CD14-positive monocyte (primary cell): ENCODE measurements around the gene ZNF728. TPM values are rescaled to one million over a fixed set of nuclear protein-coding genes. Genes with fewer than 3 reads are reported as not detected.
A peak's percentile ranks its signal among the peaks of the same experiment; 100 is the strongest.
"Not testable (repeated sequence)": the region's sequence is repeated elsewhere in the genome, so short reads cannot be mapped to it uniquely, and the experiment has no call there.

Experiments used
- DNase-seq, 3 donors: peaks; one replicate each; pipeline ENCODE4 v3.0.0-alpha.2; 2011 to 2022
- H2AFZ ChIP-seq: 2 replicates; pipeline ENCODE4 v1.6.0; 2012; ENCODE audit warnings: mild to moderate bottlenecking, low read depth, low read length, inconsistent platforms; ENCODE audit not compliant: insufficient read depth, poor library complexity, severe bottlenecking
- H3K27ac ChIP-seq, 2 donors: 1 replicate in 1 of 2; 2 replicates in 1 of 2; pipeline ENCODE4 v1.5.1; 2012 to 2013; ENCODE audit warnings: low read length in 2 of 2, control low read depth in 1 of 2, inconsistent platforms in 1 of 2, low read depth in 1 of 2, mild to moderate bottlenecking in 1 of 2
- H3K27me3 ChIP-seq, 2 donors: one replicate each; pipeline versions ENCODE4 v1.6.0 to v1.6.1; 2011 to 2013; ENCODE audit warnings: low read length in 2 of 2; ENCODE audit not compliant: control insufficient read depth in 2 of 2, insufficient read depth in 2 of 2
- H3K36me3 ChIP-seq, 2 donors: replicated peaks in 1 of 2; 1 replicate in 1 of 2; 2 replicates in 1 of 2; pipeline versions ENCODE4 v1.5.1 to v1.6.1; 2012 to 2013; ENCODE audit warnings: low read length in 2 of 2, control low read depth in 1 of 2, inconsistent platforms in 1 of 2, mild to moderate bottlenecking in 1 of 2; ENCODE audit not compliant: insufficient read depth in 2 of 2, control insufficient read depth in 1 of 2
- H3K4me1 ChIP-seq, 2 donors: 1 replicate in 1 of 2; 2 replicates in 1 of 2; pipeline versions ENCODE4 v1.5.1 to v1.6.1; 2012 to 2013; ENCODE audit warnings: low read length in 2 of 2, control low read depth in 1 of 2, inconsistent platforms in 1 of 2, mild to moderate bottlenecking in 1 of 2, moderate library complexity in 1 of 2; ENCODE audit not compliant: insufficient read depth in 2 of 2, control insufficient read depth in 1 of 2
- H3K4me2 ChIP-seq: replicated peaks from 2 replicates; pipeline ENCODE3; 2012; ENCODE audit warnings: low read length, moderate library complexity, mild to moderate bottlenecking; ENCODE audit not compliant: poor library complexity, severe bottlenecking; ENCODE audit errors: extremely low read depth
- H3K4me3 ChIP-seq, 3 experiments: fragments of 200-600 bp in 1 of 3; sonication (generic) in 1 of 3; replicated peaks in 1 of 3; 1 replicate in 2 of 3; 2 replicates in 1 of 3; pipeline ENCODE4 v1.5.1; 2011 to 2013; ENCODE audit warnings: low read length in 3 of 3, mild to moderate bottlenecking in 3 of 3, control low read depth in 2 of 3, low read depth in 2 of 3, inconsistent platforms in 1 of 3, moderate library complexity in 1 of 3
- H3K79me2 ChIP-seq: 2 replicates; pipeline ENCODE4 v1.6.0; 2012; ENCODE audit warnings: mild to moderate bottlenecking, control low read depth, inconsistent platforms, low read length, moderate library complexity; ENCODE audit not compliant: insufficient read depth
- H3K9ac ChIP-seq: 2 replicates; pipeline ENCODE4 v1.6.0; 2017; ENCODE audit warnings: low read length, mild to moderate bottlenecking; ENCODE audit not compliant: insufficient read depth, poor library complexity, severe bottlenecking
- H3K9me3 ChIP-seq, 2 donors: replicated peaks in 1 of 2; 1 replicate in 1 of 2; 2 replicates in 1 of 2; pipeline versions ENCODE4 v1.5.1 to v1.6.1; 2012 to 2013; ENCODE audit warnings: low read length in 2 of 2, control low read depth in 1 of 2; ENCODE audit not compliant: control insufficient read depth in 1 of 2, insufficient read depth in 1 of 2
- H4K20me1 ChIP-seq: 2 replicates; pipeline ENCODE4 v1.6.0; 2012; ENCODE audit warnings: mild to moderate bottlenecking, low read length, control low read depth, moderate library complexity; ENCODE audit not compliant: insufficient read depth
- H3K27ac Mint-ChIP-seq, 7 donors: one replicate each; pipeline ENCODE4 v1.8.0; 2020; ENCODE audit warnings: mild to moderate bottlenecking in 7 of 7, mixed read lengths in 7 of 7, moderate library complexity in 6 of 7, inconsistent platforms in 2 of 7
- H3K27me3 Mint-ChIP-seq, 3 donors: one replicate each; pipeline ENCODE4 v1.8.0; 2021 to 2022; ENCODE audit warnings: low read depth in 3 of 3, mild to moderate bottlenecking in 3 of 3, mixed read lengths in 3 of 3, moderate library complexity in 3 of 3, inconsistent platforms in 1 of 3
- H3K36me3 Mint-ChIP-seq, 2 donors: one replicate each; pipeline ENCODE4 v1.8.0; 2020; ENCODE audit warnings: mixed read lengths in 2 of 2, inconsistent platforms in 1 of 2, mild to moderate bottlenecking in 1 of 2
- H3K4me1 Mint-ChIP-seq: one replicate; pipeline ENCODE4 v1.8.0; 2020; ENCODE audit warnings: mild to moderate bottlenecking, mixed read lengths
- H3K4me3 Mint-ChIP-seq, 2 donors: one replicate each; pipeline ENCODE4 v1.8.0; 2020; ENCODE audit warnings: mild to moderate bottlenecking in 2 of 2, mixed read lengths in 2 of 2, moderate library complexity in 1 of 2
- H3K9me3 Mint-ChIP-seq, 7 donors: one replicate each; pipeline ENCODE4 v1.8.0; 2020 to 2022; ENCODE audit warnings: mixed read lengths in 7 of 7, mild to moderate bottlenecking in 6 of 7, moderate library complexity in 6 of 7, inconsistent platforms in 2 of 7
- CTCF ChIP-seq: fragments of 200-600 bp; IDR thresholded peaks from one replicate; pipeline ENCODE4 v1.8.0; 2022; ENCODE audit warnings: antibody characterized with exemption, mild to moderate bottlenecking
- WGBS: methylation state at CpG from one replicate; pipeline ENCODE4 v1.1.5; 2013; ENCODE audit warnings: missing lambda C conversion rate; ENCODE audit not compliant: insufficient coverage; 5-methylcytosine and 5-hydroxymethylcytosine counted together
- intact Hi-C, 2 donors: fragments of 100-400 bp; cut with micrococcal nuclease; formaldehyde crosslinking; loops; one replicate each; pipeline versions ENCODE4 v1.15.0 to v1.15.1; 2023
- polyA plus RNA-seq, 3 donors: library from polyadenylated mRNA; depleted of rRNA in 1 of 3; unstranded in 2 of 3; stranded (reverse) in 1 of 3; fragments of 300-500 nt in 2 of 3; fragments of >200 nt in 1 of 3; fragmentation: Illumina TruSeq in 2 of 3; gene quantifications; 1 replicate in 2 of 3; 2 replicates in 1 of 3; pipeline ENCODE4 v1.2.3, GENCODE V29; 2012 to 2021

Gene ZNF728
- polyA plus RNA-seq, 3 donors = not detected

GRCh38 chr19:22945560-22945959, 57.4 kb downstream of the ZNF728 start:
- H3K4me1 Mint-ChIP-seq = no peaks in the 10 kb centered on the region
- H3K79me2 ChIP-seq = no peaks in the 10 kb centered on the region
- no peak overlapping the region for H3K9ac ChIP-seq
- 36% methylated on average over 2 of the region's 5 CpGs for WGBS
- H3K27me3 Mint-ChIP-seq = no peaks in the 10 kb centered on the region
- no peak for DNase-seq
- no peaks in the 10 kb centered on the region for H4K20me1 ChIP-seq
- H3K4me1 ChIP-seq = no peaks in the 10 kb centered on the region
- H3K4me2 ChIP-seq = no peak overlapping the region
- H3K36me3 Mint-ChIP-seq = no peaks in the 10 kb centered on the region
- H3K4me3 ChIP-seq = peak overlapping the region in 1 of 3 experiments; percentile 5
- H3K27ac ChIP-seq = no peak overlapping the region
- TF ChIP-seq CTCF = no peak
- no peak overlapping the region for H3K27ac Mint-ChIP-seq
- H3K9me3 Mint-ChIP-seq = peaks cover 18 to 51% (median 44%) of the 10 kb centered on the region in 7 donors
- H3K36me3 ChIP-seq = no peaks in the 10 kb centered on the region
- H3K9me3 ChIP-seq = peaks cover 40 to 68% of the 10 kb centered on the region in 2 donors
- no peak overlapping the region for H3K4me3 Mint-ChIP-seq
- no peaks in the 10 kb centered on the region for H3K27me3 ChIP-seq
- intact Hi-C loops = no loop called here
- H2AFZ ChIP-seq = no peak overlapping the region

DNA sequence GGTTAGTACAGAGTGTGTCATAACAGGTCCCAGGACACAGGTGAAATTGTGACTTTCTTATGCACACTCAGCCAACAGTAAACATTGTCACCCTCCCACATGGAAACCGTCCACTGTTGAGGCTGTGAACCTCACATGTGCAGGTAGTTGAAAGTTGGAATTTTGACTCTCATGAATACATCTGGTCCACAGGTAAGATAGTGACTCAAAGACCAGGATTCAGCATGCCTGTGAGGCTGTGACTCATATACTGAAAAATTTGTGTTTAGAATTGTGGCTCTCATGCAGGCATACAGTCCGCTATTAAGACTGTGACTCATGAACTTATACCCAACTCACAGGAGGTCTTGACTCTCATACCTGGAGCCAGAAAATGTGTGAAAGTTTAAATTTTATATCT, 67.8 kb downstream of the ZNF728 start:
- H3K4me1 Mint-ChIP-seq = no peaks in the 10 kb centered on the region
- no peak overlapping the region for H3K4me2 ChIP-seq

GRCh38 chr19:22927576-22927975, 75.4 kb downstream of the ZNF728 start:
- peaks cover 2 to 38% (median 29%) of the 10 kb centered on the region in 7 donors for H3K9me3 Mint-ChIP-seq
- WGBS = 100% methylated on average over 1 of the region's 34 CpGs
- H3K4me3 ChIP-seq, H3K4me1 Mint-ChIP-seq, H3K36me3 Mint-ChIP-seq, H3K4me2 ChIP-seq, H3K27me3 Mint-ChIP-seq, H4K20me1 ChIP-seq, H3K79me2 ChIP-seq, H3K4me3 Mint-ChIP-seq, H3K27me3 ChIP-seq, H3K9ac ChIP-seq, H3K4me1 ChIP-seq, H3K27ac Mint-ChIP-seq, DNase-seq, H2AFZ ChIP-seq, H3K27ac ChIP-seq, H3K36me3 ChIP-seq: not testable (repeated sequence)
- intact Hi-C loops = loop anchor here in 1 of 2 donors (10.0 kb wide), 1 partner anchor 1377 kb away; no protein-coding TSS in a partner anchor
- H3K9me3 ChIP-seq = peaks cover 27 to 62% of the 10 kb centered on the region in 2 donors

More for the DNA sequence above, 67.8 kb downstream of the ZNF728 start:
- Histone ChIP-seq H2AFZ (no peak overlapping the region), H3K9ac (no peak overlapping the region), H3K36me3 (no peaks in the 10 kb centered on the region), H3K27ac (no peak overlapping the region), H3K4me1 (no peaks in the 10 kb centered on the region), H3K9me3 (peaks cover 42 to 77% of the 10 kb centered on the region in 2 donors), H3K27me3 (no peaks in the 10 kb centered on the region), H3K79me2 (no peaks in the 10 kb centered on the region), H4K20me1 (no peaks in the 10 kb centered on the region), H3K4me3 (no peak overlapping the region)
- no peak for TF ChIP-seq CTCF
- intact Hi-C loops = no loop called here
- DNase-seq = no peak
- Mint-ChIP-seq H3K27me3 (peaks cover 0 to 2% (median 0%) of the 10 kb centered on the region in 3 donors), H3K27ac (no peak overlapping the region), H3K36me3 (no peaks in the 10 kb centered on the region), H3K4me3 (no peak overlapping the region), H3K9me3 (peaks cover 11 to 51% (median 33%) of the 10 kb centered on the region in 7 donors)
- WGBS = 63% methylated on average over 1 of the region's 2 CpGs
